ENCODE results near the gene TAOK1.

GRCh38 chr17:29578626-29579485 is 188.7 kb downstream of the TAOK1 start:
- TF ChIP-seq CTCF (conservative IDR thresholded peaks at IDR 0.05; ENCODE audit: low read depth, low read length): no peak
- TF ChIP-seq EZH2 (IDR thresholded peaks at IDR 0.05; ENCODE audit: borderline replicate concordance, low read depth, low read length, poor library complexity, severe bottlenecking): no peak
